ENCODE data around the gene USP43. TPM values are rescaled to one million over a fixed set of nuclear protein-coding genes. Genes with fewer than 3 reads are reported as not detected.

The USP43 gene
- polyA plus RNA-seq, 1 donor = 4.7 TPM

DNA sequence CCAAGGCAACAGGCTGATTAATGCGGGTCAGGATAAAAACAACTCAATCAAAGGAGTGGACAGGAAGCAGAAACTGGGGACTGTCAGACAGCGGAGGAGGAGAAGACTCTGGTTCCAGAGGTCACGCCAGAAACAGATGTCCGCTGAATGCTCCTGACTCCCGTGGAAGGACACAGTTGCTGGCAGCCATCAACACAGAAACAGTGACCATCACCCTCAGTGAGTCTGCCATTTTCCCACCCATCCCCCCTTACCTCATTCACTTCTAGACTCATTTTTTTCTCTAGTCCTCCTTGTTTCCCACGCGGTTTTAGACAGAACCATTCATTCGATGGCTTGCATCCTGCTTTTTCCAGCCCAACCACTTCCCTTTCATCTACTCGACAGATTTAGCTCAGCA, 105.2 kb downstream of the USP43 start:
- no peak overlapping the region for H3K27ac ChIP-seq (ENCODE audit: low read length)
- no peaks in the 10 kb centered on the region for H3K4me1 ChIP-seq (ENCODE audit: control insufficient read depth, insufficient read depth, low read length)
- H3K9me3 ChIP-seq (ENCODE audit: control insufficient read depth, low read depth, low read length) = no peaks in the 10 kb centered on the region
- WGBS (ENCODE audit: insufficient coverage, low lambda C conversion rate) = 88% methylated on average over 4 of the region's 9 CpGs
- no peaks in the 10 kb centered on the region for H3K36me3 ChIP-seq (ENCODE audit: control insufficient read depth, insufficient read depth, low read length)
- DNase-seq = no peak
- no peak overlapping the region for H3K4me3 ChIP-seq (ENCODE audit: low read length)
- H3K27me3 ChIP-seq (ENCODE audit: control insufficient read depth, insufficient read depth, low read length) = peaks cover 7% of the 10 kb centered on the region

DNA sequence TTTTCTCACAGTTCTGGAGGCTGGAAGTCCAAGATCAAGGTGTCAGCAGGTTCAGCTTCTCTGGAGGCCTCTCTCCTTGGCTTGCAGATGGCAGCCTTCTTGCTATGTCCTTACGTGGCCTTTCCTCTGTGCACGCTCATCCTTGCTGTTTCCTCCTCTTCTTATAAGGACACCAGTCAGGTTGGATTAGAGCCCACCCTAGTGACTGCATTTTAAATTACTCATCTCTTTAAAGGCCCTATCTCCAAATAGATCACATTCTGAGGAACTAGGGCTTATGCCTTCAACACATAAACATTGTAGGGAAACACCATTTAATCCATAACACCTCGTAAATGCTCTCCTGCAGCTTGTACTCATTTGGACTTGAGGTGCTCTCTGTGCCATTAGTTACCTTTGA, 109.8 kb downstream of the USP43 start:
- no peaks in the 10 kb centered on the region for H3K9me3 ChIP-seq (ENCODE audit: control insufficient read depth, low read depth, low read length)
- no peak overlapping the region for H3K4me3 ChIP-seq (ENCODE audit: low read length)
- H3K27ac ChIP-seq (ENCODE audit: low read length) = no peak overlapping the region
- H3K36me3 ChIP-seq (ENCODE audit: control insufficient read depth, insufficient read depth, low read length) = no peaks in the 10 kb centered on the region
- no peak for DNase-seq
- no CpG with 5 or more reads among the region's 3 CpGs for WGBS (ENCODE audit: insufficient coverage, low lambda C conversion rate)
- H3K27me3 ChIP-seq (ENCODE audit: control insufficient read depth, insufficient read depth, low read length) = peaks cover 6% of the 10 kb centered on the region
- H3K4me1 ChIP-seq (ENCODE audit: control insufficient read depth, insufficient read depth, low read length) = no peaks in the 10 kb centered on the region

DNA sequence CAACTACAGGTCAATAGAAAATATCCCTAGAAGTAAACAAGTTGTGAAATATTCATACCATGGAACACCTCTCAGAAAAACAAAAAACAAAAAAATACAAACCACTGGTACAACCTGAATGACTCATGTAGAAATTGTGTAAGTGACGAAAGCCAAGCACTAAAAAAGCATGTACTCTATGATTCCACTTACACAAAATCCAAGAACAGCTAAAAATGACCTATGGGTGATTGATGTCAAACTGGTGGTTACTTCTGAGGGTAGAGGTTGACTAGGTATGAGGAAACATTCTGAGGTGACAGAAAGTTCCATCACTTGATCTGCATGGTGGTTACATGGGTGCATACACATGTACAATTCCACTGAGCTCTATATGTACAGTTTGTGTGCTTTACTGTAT, 114.9 kb downstream of the USP43 start:
- H3K27me3 ChIP-seq (ENCODE audit: control insufficient read depth, insufficient read depth, low read length) = peaks cover 7% of the 10 kb centered on the region
- no peaks in the 10 kb centered on the region for H3K9me3 ChIP-seq (ENCODE audit: control insufficient read depth, low read depth, low read length)
- H3K36me3 ChIP-seq (ENCODE audit: control insufficient read depth, insufficient read depth, low read length) = no peaks in the 10 kb centered on the region
- H3K4me3 ChIP-seq (ENCODE audit: low read length) = no peak overlapping the region
- H3K27ac ChIP-seq (ENCODE audit: low read length) = no peak overlapping the region
- no peaks in the 10 kb centered on the region for H3K4me1 ChIP-seq (ENCODE audit: control insufficient read depth, insufficient read depth, low read length)
- no peak for DNase-seq
- no CpG with 5 or more reads among the region's 1 CpG for whole genome bisulfite sequencing (ENCODE audit: insufficient coverage, low lambda C conversion rate)

DNA sequence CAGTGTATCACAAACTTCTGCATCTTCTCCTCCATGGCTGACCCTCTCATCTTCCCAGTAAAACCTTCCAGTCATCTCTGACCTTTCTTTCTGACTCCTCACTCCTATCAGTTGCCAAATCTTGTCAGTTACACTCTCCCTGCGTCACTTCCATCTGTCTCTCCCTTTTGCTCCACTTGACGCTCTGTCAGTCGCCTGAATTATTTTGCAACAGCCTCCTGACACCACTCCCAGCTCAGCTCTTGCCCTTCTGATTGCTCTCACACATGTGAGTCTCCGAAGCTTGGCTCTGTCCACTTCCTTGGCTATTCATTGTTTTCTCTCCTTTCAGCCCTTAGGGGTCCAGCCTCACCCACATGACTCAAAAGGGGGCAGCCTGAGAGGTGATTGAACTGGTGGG, 118.3 kb downstream of the USP43 start:
- Histone ChIP-seq H3K9me3 (ENCODE audit: control insufficient read depth, low read depth, low read length) (no peaks in the 10 kb centered on the region), H3K27ac (ENCODE audit: low read length) (no peak overlapping the region), H3K36me3 (ENCODE audit: control insufficient read depth, insufficient read depth, low read length) (no peaks in the 10 kb centered on the region), H3K4me3 (ENCODE audit: low read length) (no peak overlapping the region), H3K4me1 (ENCODE audit: control insufficient read depth, insufficient read depth, low read length) (no peaks in the 10 kb centered on the region), H3K27me3 (ENCODE audit: control insufficient read depth, insufficient read depth, low read length) (peaks cover 7% of the 10 kb centered on the region)
- no peak for DNase-seq
- no CpG with 5 or more reads among the region's 4 CpGs for WGBS (ENCODE audit: insufficient coverage, low lambda C conversion rate)

DNA sequence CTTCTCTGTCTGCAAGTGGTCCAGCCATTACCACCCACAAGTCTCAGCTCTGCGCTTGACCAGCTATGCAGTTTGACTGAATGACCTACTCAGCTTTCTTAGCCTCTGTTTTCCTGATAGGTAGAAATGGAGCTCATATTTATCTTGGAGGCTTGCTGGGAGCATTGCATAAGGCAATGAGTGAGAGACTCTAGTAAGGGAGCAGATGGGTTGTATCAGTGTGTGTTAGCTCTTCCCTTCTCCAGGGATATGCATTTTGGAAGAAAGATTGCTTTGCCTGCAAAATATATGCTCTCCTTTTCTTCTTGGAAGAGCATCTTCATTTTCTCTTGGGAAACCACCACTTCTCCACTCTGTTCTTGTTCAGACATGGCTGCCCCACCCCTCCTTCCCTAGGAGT, 120.0 kb downstream of the USP43 start:
- no peak for DNase-seq
- Histone ChIP-seq H3K4me3 (ENCODE audit: low read length) (no peak overlapping the region), H3K36me3 (ENCODE audit: control insufficient read depth, insufficient read depth, low read length) (no peaks in the 10 kb centered on the region), H3K27me3 (ENCODE audit: control insufficient read depth, insufficient read depth, low read length) (peaks cover 7% of the 10 kb centered on the region), H3K27ac (ENCODE audit: low read length) (no peak overlapping the region), H3K9me3 (ENCODE audit: control insufficient read depth, low read depth, low read length) (no peaks in the 10 kb centered on the region), H3K4me1 (ENCODE audit: control insufficient read depth, insufficient read depth, low read length) (no peaks in the 10 kb centered on the region)
- no CpG with 5 or more reads among the region's 1 CpG for WGBS (ENCODE audit: insufficient coverage, low lambda C conversion rate)

DNA sequence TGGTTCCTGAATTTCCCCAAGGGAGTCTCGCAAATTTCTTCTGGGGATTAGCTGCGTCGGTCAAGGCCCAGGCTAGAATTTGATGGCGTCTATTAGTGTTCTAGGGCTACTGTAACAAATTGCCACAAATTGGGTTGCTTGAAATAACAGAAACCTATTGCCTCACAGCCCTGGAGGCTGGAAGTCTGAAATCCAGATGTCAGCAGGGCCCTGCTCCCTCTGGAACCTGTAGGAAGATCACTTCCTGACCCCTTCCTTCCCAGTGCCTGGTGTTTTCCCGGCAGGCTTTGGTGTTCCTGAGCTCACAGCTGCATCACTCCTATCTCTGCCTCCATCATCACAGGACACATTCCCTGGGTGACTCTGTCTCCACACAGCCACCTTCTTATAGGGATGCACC, 121.7 kb downstream of the USP43 start:
- no CpG with 5 or more reads among the region's 5 CpGs for WGBS (ENCODE audit: insufficient coverage, low lambda C conversion rate)
- Histone ChIP-seq H3K27ac (ENCODE audit: low read length) (no peak overlapping the region), H3K27me3 (ENCODE audit: control insufficient read depth, insufficient read depth, low read length) (peaks cover 6% of the 10 kb centered on the region), H3K36me3 (ENCODE audit: control insufficient read depth, insufficient read depth, low read length) (no peaks in the 10 kb centered on the region), H3K4me1 (ENCODE audit: control insufficient read depth, insufficient read depth, low read length) (no peaks in the 10 kb centered on the region), H3K4me3 (ENCODE audit: low read length) (no peak overlapping the region), H3K9me3 (ENCODE audit: control insufficient read depth, low read depth, low read length) (no peaks in the 10 kb centered on the region)
- DNase-seq = no peak

DNA sequence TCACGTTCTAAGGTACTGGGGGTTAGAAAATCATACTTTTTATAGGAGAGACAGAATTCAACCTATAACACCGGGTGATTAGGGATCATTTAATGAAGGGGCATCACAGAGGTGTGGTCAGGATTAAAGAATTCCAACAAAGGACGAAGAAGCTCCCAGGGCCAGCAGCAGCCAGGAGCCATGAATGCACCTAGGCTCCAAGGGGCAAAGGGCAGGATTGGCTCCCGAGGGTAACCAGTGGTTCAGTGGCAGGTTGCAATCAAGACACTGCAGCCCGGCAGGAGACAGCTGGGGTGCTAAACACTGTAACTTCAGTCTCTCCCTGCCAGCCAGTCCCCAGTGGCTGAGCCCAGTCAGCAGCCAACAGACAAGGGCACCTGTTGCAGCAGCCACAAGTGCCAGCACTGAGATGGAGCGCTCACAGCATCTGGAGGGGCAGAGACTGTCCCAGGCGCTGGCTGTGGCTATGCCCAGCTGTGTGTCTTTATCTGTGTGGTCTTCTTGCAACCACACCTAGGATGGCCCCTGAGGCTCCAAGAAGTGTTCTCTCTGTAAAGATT, 122.2 kb downstream of the USP43 start:
- DNase-seq = no peak
- Histone ChIP-seq H3K4me1 (ENCODE audit: control insufficient read depth, insufficient read depth, low read length) (no peaks in the 10 kb centered on the region), H3K9me3 (ENCODE audit: control insufficient read depth, low read depth, low read length) (no peaks in the 10 kb centered on the region), H3K27ac (ENCODE audit: low read length) (no peak overlapping the region), H3K36me3 (ENCODE audit: control insufficient read depth, insufficient read depth, low read length) (no peaks in the 10 kb centered on the region), H3K27me3 (ENCODE audit: control insufficient read depth, insufficient read depth, low read length) (peaks cover 5% of the 10 kb centered on the region), H3K4me3 (ENCODE audit: low read length) (no peak overlapping the region)
- no CpG with 5 or more reads among the region's 7 CpGs for WGBS (ENCODE audit: insufficient coverage, low lambda C conversion rate)

DNA sequence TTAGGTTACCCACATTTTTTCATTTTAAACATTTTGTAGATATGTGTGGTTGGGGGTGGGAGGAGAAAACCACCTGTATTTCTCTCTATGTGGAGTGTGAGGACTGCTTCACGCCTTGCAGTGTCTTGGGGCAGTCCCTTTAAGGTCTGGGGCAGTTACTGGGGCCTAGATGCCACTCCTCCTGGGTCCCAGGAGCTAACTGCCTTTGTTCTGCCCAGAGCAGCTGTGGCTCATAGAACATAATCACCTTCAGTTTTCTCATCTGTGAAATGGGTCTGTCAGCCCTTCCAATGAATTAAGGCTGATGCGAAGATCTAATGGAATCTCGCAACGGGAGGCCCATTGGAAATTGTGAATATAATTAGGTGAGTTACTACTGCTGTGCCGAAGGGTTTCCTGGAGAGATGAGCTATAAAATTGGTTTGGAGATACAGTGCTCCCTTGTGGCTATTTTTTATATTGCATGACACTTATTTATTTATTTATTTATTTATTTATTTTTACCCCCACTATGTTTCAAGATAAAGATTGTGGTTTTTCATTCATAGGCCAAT, 123.1 kb downstream of the USP43 start:
- H3K27ac ChIP-seq (ENCODE audit: low read length) = no peak overlapping the region
- peaks cover 5% of the 10 kb centered on the region for H3K27me3 ChIP-seq (ENCODE audit: control insufficient read depth, insufficient read depth, low read length)
- no CpG with 5 or more reads among the region's 5 CpGs for WGBS (ENCODE audit: insufficient coverage, low lambda C conversion rate)
- H3K36me3 ChIP-seq (ENCODE audit: control insufficient read depth, insufficient read depth, low read length) = no peaks in the 10 kb centered on the region
- no peaks in the 10 kb centered on the region for H3K9me3 ChIP-seq (ENCODE audit: control insufficient read depth, low read depth, low read length)
- no peak for DNase-seq
- no peaks in the 10 kb centered on the region for H3K4me1 ChIP-seq (ENCODE audit: control insufficient read depth, insufficient read depth, low read length)
- no peak overlapping the region for H3K4me3 ChIP-seq (ENCODE audit: low read length)

DNA sequence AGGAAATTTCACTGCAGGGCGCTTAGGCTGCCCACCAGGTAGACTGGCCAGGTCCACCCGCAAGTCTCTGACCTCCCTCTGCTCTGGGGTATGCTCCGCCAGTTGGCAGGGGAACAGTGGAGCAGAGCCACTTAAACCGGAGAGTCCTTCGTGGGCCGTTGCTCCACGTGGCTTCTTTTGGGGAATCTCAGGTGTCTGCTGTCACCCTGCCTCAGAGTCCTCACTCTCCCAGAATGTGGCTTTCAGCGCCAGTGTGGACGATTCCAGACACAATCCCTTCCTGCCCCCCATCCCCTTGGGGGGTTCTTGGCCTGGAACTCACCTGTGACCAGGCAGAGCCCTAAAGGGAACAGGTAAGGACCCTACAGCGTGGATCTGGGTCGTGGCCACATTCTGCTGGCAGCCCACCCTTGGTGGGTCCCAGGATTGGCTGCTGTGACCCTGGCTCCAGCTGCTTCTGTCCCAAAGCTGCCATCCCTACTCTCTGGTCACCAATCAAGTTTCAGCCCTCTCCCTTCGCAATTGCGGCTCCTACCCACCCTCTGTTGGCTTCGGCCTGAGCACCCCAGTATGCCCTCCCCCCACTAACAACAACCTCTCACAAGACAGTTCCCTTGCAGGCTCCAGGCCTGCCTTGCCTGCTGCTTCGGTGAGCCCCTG, 123.8 kb downstream of the USP43 start:
- WGBS (ENCODE audit: insufficient coverage, low lambda C conversion rate) = no CpG with 5 or more reads among the region's 15 CpGs
- Histone ChIP-seq H3K4me1 (ENCODE audit: control insufficient read depth, insufficient read depth, low read length) (no peaks in the 10 kb centered on the region), H3K27me3 (ENCODE audit: control insufficient read depth, insufficient read depth, low read length) (no peaks in the 10 kb centered on the region), H3K27ac (ENCODE audit: low read length) (no peak overlapping the region), H3K36me3 (ENCODE audit: control insufficient read depth, insufficient read depth, low read length) (no peaks in the 10 kb centered on the region), H3K4me3 (ENCODE audit: low read length) (no peak overlapping the region), H3K9me3 (ENCODE audit: control insufficient read depth, low read depth, low read length) (no peaks in the 10 kb centered on the region)
- DNase-seq = no peak

DNA sequence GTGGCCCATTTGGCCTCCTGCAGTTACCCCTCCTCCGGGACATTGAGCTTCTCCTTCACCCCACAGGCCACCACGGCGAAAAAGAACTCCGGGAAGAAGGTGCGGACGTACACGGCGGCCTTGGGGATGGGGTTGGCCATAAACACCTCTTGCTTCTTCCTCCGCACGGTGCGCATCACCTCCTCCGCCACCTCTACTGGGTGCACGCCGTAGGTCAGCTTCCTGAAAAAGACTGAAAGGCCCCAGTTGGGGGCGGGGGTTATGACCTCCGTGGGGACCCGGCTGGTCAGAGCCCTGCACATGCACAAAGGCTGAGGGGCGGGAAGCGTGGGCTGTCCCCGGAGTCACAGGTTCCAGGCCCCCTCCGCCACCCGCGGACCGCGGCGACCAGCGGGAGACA, 126.1 kb downstream of the USP43 start:
- DNase-seq = no peak
- no peak overlapping the region for H3K27ac ChIP-seq (ENCODE audit: low read length)
- H3K4me3 ChIP-seq (ENCODE audit: low read length) = no peak overlapping the region
- no peaks in the 10 kb centered on the region for H3K36me3 ChIP-seq (ENCODE audit: control insufficient read depth, insufficient read depth, low read length)
- H3K4me1 ChIP-seq (ENCODE audit: control insufficient read depth, insufficient read depth, low read length) = no peaks in the 10 kb centered on the region
- WGBS (ENCODE audit: insufficient coverage, low lambda C conversion rate) = no CpG with 5 or more reads among the region's 27 CpGs
- no peaks in the 10 kb centered on the region for H3K9me3 ChIP-seq (ENCODE audit: control insufficient read depth, low read depth, low read length)
- H3K27me3 ChIP-seq (ENCODE audit: control insufficient read depth, insufficient read depth, low read length) = no peaks in the 10 kb centered on the region

DNA sequence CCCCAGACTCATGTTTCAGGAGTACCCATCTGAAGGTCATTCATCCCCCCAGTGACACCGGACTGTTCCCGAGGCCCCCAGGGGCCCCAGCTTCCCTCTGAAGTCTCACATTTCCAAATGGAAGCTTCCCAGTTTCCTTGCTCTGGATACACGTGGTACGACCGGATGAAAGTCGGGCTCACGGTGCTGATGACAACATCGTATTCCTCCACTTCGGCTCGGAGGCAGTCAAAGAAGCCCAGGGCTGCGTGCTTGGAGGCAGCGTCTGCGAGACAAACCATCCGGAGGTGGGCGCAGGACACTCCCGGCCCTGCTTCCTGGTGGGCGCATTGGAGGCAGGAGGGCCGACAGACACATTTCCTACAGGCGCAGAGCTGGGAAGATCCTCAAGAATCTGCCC, 127.3 kb downstream of the USP43 start:
- WGBS (ENCODE audit: insufficient coverage, low lambda C conversion rate) = no CpG with 5 or more reads among the region's 19 CpGs
- no peaks in the 10 kb centered on the region for H3K27me3 ChIP-seq (ENCODE audit: control insufficient read depth, insufficient read depth, low read length)
- DNase-seq = no peak
- H3K4me1 ChIP-seq (ENCODE audit: control insufficient read depth, insufficient read depth, low read length) = no peaks in the 10 kb centered on the region
- H3K9me3 ChIP-seq (ENCODE audit: control insufficient read depth, low read depth, low read length) = no peaks in the 10 kb centered on the region
- H3K4me3 ChIP-seq (ENCODE audit: low read length) = no peak overlapping the region
- H3K27ac ChIP-seq (ENCODE audit: low read length) = no peak overlapping the region
- H3K36me3 ChIP-seq (ENCODE audit: control insufficient read depth, insufficient read depth, low read length) = no peaks in the 10 kb centered on the region
